Lung (tissue), 12 donors: ENCODE data around the gene AGFG2. TPM values are rescaled to one million over a fixed set of nuclear protein-coding genes. Genes with fewer than 3 reads are reported as not detected.

Experiments
- ATAC-seq: fragments of 200-7000 bp; cut with Tn5 transposase; one replicate; pipeline ENCODE4 v1.9.1; 2020; ENCODE audit warnings: moderate number of reproducible peaks; ENCODE audit not compliant: insufficient read depth, low FRiP score
- DNase-seq, 3 donors: peaks; one replicate each; pipeline ENCODE4 v3.0.0-alpha.2; 2013 to 2017
- H3K27ac ChIP-seq, 2 donors: one replicate each; pipeline ENCODE4 v1.5.1; 2013; ENCODE audit warnings: mild to moderate bottlenecking in 2 of 2, moderate library complexity in 2 of 2, control low read depth in 1 of 2, inconsistent platforms in 1 of 2, low read depth in 1 of 2, low read length in 1 of 2
- H3K27me3 ChIP-seq, 3 donors: one replicate each; pipeline ENCODE4 v1.5.1; 2013; ENCODE audit warnings: low read length in 2 of 3; ENCODE audit not compliant: control insufficient read depth in 3 of 3, insufficient read depth in 3 of 3
- H3K36me3 ChIP-seq, 4 donors: one replicate each; pipeline ENCODE4 v1.5.1; 2013; ENCODE audit warnings: low read length in 4 of 4, mild to moderate bottlenecking in 1 of 4, moderate library complexity in 1 of 4; ENCODE audit not compliant: control insufficient read depth in 4 of 4, insufficient read depth in 4 of 4
- H3K4me1 ChIP-seq, 5 donors: one replicate each; pipeline ENCODE4 v1.5.1; 2013; ENCODE audit warnings: low read length in 5 of 5, mild to moderate bottlenecking in 2 of 5, moderate library complexity in 1 of 5; ENCODE audit not compliant: control insufficient read depth in 5 of 5, insufficient read depth in 5 of 5
- H3K4me3 ChIP-seq: one replicate; pipeline ENCODE4 v1.5.1; 2013; ENCODE audit warnings: mild to moderate bottlenecking, control low read depth, moderate library complexity
- H3K9ac ChIP-seq, 2 donors: one replicate each; pipeline ENCODE4 v1.5.1; 2013; ENCODE audit warnings: low read length in 2 of 2, control low read depth in 1 of 2; ENCODE audit not compliant: insufficient read depth in 1 of 2
- H3K9me3 ChIP-seq, 4 donors: one replicate each; pipeline ENCODE4 v1.5.1; 2013; ENCODE audit warnings: low read length in 3 of 4, mild to moderate bottlenecking in 1 of 4, moderate library complexity in 1 of 4; ENCODE audit not compliant: control insufficient read depth in 4 of 4, insufficient read depth in 3 of 4
- CTCF ChIP-seq: IDR thresholded peaks from 2 replicates; pipeline ENCODE4 v1.5.1; 2012; ENCODE audit warnings: mild to moderate bottlenecking; ENCODE audit errors: control extremely low read depth, extremely low read depth
- WGBS, 2 donors: extraction: QIAGEN DNeasy Blood & Tissue Kit; methylation state at CpG; one replicate each; pipeline ENCODE4 v1.1.7; 2013; 5-methylcytosine and 5-hydroxymethylcytosine counted together
- polyA plus RNA-seq, 2 donors: library from polyadenylated mRNA; stranded (reverse); fragments of 200-250 nt; gene quantifications; one replicate each; pipeline ENCODE4 v1.2.1, GENCODE V29; 2013
- total RNA-seq, 2 donors: library from RNA; depleted of rRNA in 1 of 2; stranded (reverse); fragments of >200 nt in 1 of 2; gene quantifications; one replicate each; pipeline ENCODE4 v1.2.1, GENCODE V29; 2014 to 2021
- donor health status: control.
- donor health status: control.
- donor health status: Bipolar disorder and iron deficiency.
- donor health status: healthy.
- donor health status: DM: yes; HTN: yes; CAD: no.

The AGFG2 gene
- total and polyA plus RNA-seq, 4 donors = 15.9 to 36.0 (median 19.7) TPM

GRCh38 chr7:100584683-100585510, 45.9 kb downstream of the AGFG2 start:
- no peak for ATAC-seq
- H3K27me3 ChIP-seq = no peaks in the 10 kb centered on the region
- H3K9ac ChIP-seq = peak overlapping the region; percentile 71 to 72
- 2% methylated on average over 20 of the region's 20 CpGs for WGBS, 2 donors
- H3K4me1 ChIP-seq = peaks cover 0 to 44% (median 14%) of the 10 kb centered on the region in 5 donors
- H3K27ac ChIP-seq = peak overlapping the region; percentile 98
- peaks cover 0 to 2% (median 0%) of the 10 kb centered on the region in 4 donors for H3K9me3 ChIP-seq
- no peak for TF ChIP-seq CTCF
- H3K4me3 ChIP-seq = peak overlapping the region; percentile 66
- DNase-seq = peak; percentile 75 to 88 (median 86)
- peaks cover 3 to 22% (median 19%) of the 10 kb centered on the region in 4 donors for H3K36me3 ChIP-seq

- H3K36me3 ChIP-seq = peaks cover 3 to 16% (median 13%) of the 10 kb centered on the region in 4 donors
- peak within 1 kb of the TSS; percentile 98 for H3K27ac ChIP-seq
- DNase-seq (peak in 2 of 3 donors; percentile 37 to 42), ATAC-seq (peak; percentile 23)
- peaks cover 0 to 52% (median 15%) of the 10 kb centered on the region in 5 donors for H3K4me1 ChIP-seq
- no peak for TF ChIP-seq CTCF
- WGBS, 2 donors = 0% methylated on average over 53 to 61 of the region's 61 CpGs
- peak within 1 kb of the TSS; percentile 71 to 72 for H3K9ac ChIP-seq
- H3K4me3 ChIP-seq = peak within 1 kb of the TSS; percentile 66
- peaks cover 0 to 1% (median 0%) of the 10 kb centered on the region in 4 donors for H3K9me3 ChIP-seq
- no peaks in the 10 kb centered on the region for H3K27me3 ChIP-seq
These were observed 46.7 kb downstream of the AGFG2 start, which contains the start of gene LRCH4 for GRCh38 chr7:100585511-100586265. Gene LRCH4, minus strand, starts transcription at chr7:100586129. Its CDS starts 29 bp downstream, at chr7:100586100.

GRCh38 chr7:100586266-100587025, 47.4 kb downstream of the AGFG2 start, which contains the start of gene FBXO24:
Gene FBXO24, plus strand, starts transcription at chr7:100586328. Its CDS starts 298 bp downstream, at chr7:100586626.
- peaks cover 0 to 53% (median 15%) of the 10 kb centered on the region in 5 donors for H3K4me1 ChIP-seq
- peak; percentile 86 for ATAC-seq

More at GRCh38 chr7:100586266-100587025, 47.4 kb downstream of the AGFG2 start, which contains the start of gene FBXO24:
- WGBS, 2 donors = 0% methylated on average over 53 of the region's 53 CpGs
- Histone ChIP-seq H3K4me3 (peak within 1 kb of the TSS; percentile 66), H3K9ac (peak within 1 kb of the TSS; percentile 71 to 72), H3K9me3 (no peaks in the 10 kb centered on the region), H3K27me3 (no peaks in the 10 kb centered on the region), H3K27ac (peak within 1 kb of the TSS; percentile 98), H3K36me3 (peaks cover under 1 to 9% (median 6%) of the 10 kb centered on the region in 4 donors)
- no peak for TF ChIP-seq CTCF
- DNase-seq = peak; percentile 100
